HG02588 (cell line): ENCODE measurements around the gene MARCHF4.

Experiments
- ATAC-seq: cut with Tn5 transposase; IDR thresholded peaks from one replicate; pipeline ENCODE4 v1.9.1; 2021; ENCODE audit warnings: mild to moderate bottlenecking, moderate library complexity; ENCODE audit not compliant: unreplicated experiment

Gene MARCHF4, protein sequence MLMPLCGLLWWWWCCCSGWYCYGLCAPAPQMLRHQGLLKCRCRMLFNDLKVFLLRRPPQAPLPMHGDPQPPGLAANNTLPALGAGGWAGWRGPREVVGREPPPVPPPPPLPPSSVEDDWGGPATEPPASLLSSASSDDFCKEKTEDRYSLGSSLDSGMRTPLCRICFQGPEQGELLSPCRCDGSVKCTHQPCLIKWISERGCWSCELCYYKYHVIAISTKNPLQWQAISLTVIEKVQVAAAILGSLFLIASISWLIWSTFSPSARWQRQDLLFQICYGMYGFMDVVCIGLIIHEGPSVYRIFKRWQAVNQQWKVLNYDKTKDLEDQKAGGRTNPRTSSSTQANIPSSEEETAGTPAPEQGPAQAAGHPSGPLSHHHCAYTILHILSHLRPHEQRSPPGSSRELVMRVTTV

DNA sequence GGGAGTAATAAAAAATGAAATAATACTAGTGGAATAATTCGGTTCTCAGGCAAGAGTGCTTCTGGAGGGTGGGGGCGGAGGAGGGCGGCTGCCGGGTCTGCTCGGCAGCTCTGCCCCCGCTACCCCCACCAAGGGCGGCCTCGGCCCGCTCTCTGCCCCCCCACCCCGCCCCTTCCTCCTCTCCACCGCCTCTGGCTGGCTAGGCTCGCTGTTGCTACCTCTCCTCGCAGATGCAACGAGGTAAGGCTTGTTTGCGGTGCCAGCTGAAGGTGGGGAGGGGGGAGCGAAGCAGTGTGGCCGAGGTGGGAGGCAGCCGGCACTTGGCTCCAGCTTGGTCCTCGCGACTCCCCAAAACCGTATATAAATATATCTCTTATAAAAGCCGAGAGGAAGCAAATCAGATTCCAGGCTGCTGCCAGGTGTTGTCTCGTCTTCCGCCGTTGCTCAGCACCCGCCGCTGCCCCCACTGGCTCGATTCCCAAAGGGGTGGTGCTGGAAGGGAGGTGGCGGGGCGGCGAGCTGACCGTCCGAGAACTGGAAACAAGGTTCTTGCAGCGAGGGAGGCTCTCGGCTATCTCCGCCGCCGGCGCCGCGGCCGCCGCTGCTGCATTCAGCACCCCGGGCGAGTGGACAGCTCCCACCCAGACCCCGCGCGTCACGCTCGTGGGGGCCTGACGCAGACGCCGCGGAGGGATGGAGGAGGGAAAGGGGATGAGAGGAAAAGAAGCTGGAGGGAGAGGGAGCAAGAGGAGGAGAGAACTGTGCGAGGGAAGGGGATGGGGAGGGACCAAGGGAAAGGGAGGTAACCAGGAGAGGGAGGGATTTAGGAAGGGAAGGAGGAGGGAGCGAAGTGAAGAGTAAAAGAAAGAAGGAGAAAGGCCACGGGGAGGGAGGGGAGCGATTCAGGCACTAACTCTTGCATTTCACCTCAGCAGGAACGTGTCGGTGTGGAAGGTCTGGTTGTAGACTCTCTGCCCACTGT, at the start of gene MARCHF4:
Gene MARCHF4 (minus strand): TSS at position 763 of the 982 bp plus-strand sequence. CDS start 2,223 bp downstream, outside the sequence.
- ATAC-seq, result no peak

DNA sequence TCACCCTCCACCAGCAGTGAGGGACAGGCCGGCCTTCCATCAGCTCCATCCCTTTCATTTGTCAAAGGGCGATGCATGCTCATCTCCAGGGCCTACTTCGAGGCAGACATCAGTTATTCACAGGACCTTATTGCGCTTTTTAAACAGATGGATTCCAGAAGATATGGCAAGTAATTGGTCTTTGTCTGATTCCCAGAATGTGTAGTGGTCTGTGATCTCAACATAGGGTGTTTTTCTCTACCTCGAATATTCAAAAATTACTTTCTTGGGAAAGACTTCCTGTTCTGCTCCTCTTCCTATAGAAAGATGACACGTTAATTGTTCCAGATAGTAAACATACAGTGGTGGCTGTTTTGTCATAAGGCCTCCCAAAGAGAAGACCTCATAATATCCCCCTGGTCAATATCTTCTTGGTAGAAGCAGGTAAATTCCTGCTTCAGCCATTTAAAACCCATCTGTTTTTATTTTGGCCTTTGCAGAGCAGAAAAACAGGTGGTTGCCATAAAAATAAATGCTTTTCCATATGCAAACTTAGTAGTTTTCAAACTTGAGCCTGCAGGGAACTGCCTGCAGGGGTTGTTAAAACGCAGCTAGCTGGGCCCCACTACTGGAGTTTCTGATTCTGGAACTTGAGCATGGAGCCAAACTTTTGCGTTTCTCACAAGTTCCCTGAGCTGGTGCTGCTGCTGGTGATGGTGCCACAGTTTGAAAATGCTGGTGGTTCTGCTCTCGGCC, 48.3 kb upstream of the MARCHF4 start:
- no peak for ATAC-seq

DNA sequence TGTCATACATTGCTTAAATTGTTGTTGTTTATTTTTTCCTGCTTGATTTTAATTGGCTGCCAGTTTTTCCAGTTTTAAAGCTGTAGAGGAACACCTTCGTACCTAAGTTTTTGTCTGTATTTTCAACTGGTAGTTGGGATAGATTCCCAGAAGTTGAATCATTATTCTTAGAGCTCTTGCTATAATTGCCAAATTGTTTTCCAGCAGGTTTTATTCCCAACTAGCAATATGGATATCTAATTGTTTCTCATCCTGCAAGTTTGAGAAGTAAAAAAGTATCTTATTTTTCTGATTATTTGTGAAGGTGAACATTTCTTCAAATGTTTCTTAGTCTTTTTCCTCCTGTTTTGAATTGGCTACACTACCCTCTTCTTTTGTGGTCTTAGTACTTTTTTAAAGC, 46.7 kb upstream of the MARCHF4 start:
- ATAC-seq, result no peak

DNA sequence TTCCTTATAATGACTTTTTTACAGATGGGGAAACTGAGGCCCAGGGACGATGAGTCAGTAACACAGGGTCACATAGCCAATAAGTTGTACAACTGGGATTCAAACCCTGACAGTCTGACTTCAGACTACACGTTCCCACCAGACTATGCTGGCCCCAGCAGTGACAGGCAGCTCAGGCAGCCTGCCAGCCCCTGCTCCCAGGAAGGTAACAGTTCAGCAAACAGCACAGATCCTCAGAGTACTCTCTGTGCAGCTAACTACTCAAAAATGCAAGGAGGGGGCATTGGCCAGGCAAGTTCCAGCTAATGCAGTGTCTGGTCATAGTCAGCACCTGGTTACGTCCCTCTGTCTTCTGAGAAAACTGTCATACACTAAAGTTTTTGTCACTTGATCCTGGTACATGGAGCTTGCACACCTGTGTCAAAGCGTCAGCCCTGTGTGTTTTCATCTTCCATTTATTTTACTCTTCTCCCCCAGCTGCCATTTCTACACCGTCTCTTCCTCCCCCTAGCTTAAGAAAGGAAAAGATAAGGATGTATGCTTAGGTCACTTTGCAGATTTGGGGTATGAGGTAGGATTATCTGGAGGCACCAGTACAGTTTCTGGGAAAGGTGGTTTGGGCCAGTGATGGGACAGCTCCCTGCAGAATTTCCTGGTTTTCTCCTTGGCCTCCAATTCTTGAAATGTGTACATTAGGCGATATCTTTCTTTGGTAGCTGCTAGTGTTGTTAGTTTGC, 44.5 kb upstream of the MARCHF4 start:
- no peak for ATAC-seq

DNA sequence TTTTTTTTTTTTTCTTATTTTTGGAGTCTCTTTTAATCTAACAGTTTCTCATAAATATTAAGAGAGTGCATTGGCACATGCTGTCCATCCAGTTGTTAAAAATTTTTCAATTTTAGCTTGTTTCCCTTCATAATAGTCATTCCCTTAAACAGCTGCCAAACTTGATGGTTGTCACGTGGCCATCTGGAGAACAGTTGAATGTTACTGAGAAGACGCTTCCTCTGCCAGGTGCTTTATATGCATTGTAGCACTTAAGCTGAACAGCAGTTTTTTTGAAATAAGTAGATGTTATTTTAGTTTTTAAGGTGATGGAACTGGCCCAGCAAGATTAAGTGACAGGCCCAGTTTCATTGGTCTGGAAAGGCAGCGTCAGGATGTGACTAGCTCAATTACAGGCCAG, 43.3 kb upstream of the MARCHF4 start:
- no peak for ATAC-seq

DNA sequence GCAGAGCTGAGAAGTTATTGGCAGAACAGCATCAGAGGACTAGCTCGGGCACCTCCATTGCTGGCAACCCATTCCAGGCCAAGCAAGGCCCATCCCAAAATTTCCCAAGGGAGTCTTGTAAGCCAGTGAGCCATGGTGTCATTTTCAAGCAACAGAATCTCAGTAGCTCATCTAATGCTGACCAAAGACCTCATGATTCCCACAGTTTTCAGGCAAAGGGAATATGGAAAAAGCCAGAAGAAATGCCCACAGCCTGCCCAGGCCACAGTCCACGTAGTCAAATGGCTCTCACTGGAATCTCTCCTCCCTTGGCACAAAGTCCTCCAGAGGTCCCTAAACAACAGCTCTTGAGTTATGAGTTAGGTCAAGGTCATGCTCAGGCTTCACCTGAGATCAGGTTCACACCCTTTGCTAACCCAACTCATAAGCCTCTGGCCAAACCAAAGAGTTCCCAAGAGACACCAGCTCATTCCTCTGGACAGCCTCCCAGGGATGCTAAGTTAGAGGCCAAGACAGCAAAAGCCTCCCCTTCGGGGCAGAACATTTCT, 42.6 kb upstream of the MARCHF4 start:
- ATAC-seq, result no peak

DNA sequence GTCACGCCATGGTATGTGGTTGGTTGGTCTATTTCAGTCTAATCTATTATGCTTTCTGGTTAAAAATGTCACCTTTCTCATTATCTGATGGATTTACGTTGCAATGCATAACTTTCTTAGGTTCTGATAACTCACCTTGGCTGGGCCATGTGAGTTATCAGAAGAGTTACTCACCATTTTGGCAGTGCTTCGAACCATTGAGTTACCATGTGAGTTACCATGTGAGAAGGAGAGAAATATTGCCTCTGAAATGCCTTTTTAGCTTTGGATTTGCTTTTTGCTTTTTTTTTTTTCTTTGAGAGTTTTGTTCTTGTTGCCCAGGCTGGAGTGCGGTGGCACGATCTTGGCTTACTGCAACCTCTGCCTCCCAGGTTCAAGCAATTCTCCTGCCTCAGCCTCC, 41.6 kb upstream of the MARCHF4 start:
- ATAC-seq, result no peak

DNA sequence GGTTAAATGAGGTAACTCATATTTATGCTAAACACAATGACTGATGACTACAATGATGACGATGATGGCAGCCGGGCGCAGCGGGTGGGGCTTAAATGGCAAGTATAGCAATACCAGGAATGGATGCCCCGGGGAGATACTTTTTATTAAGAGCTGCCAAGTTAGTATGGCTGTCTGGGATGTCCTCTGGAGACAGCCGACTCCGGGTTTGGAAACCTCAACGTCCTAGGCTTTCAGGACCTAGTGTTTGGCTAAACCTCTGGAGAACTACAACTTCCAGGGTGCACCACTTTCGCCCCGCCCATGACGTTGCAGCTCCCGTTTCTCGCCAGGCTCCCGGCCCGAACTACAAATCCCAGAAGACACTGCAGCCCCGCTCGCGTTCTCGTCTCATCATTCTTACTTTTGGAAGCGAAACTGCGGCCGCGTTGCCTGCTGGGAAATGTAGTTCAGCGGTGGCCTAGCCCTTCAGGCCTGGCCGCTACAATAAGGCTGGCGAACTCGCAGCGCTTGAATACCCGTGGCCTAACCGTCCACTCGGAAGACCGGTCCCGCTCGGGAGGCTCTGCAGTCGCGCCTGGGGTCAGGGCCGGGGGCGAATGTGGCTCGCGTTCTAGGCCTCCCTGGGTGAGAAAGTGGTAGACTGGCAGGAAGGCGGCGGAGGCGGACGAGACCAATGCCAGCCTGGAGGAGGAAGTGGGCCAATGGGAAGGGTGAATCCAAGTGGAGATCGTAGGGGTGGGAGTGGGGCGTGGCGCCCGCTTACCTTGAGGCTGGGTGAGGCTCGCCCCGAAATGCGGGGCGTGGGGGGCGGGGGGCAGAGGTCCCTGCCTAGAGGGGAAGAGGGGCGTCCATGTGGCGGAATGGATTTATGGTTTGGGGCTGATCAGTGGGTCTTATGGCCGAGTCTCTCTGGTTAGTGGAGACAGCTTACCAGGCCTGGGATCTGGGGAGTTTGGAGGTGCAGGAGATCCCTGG, 40.0 kb upstream of the MARCHF4 start, which contains the start of gene SMARCAL1:
Gene SMARCAL1 (plus strand): TSS at position 463 of the 978 bp plus-strand sequence. CDS start 2,221 bp downstream, outside the sequence.
- peak; percentile 91 for ATAC-seq

DNA sequence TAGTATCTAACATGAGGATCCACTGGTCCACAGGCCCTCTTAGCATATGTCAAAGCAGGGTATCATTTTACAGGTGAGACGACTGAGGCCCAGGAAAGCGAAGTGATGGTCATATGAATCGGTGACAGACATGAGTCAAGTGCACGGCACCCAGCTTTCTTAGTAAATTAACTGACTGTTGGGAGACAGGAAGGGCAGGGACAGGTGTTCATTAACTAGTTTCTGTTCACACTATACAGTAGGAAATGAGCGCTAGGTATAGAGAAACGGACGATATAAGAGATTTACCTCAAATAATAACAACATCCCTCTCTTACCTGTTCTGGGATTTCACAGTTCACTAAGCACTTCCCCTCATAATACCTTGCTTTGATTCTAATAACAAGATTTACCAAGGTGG, 38.3 kb upstream of the MARCHF4 start:
- no peak for ATAC-seq

DNA sequence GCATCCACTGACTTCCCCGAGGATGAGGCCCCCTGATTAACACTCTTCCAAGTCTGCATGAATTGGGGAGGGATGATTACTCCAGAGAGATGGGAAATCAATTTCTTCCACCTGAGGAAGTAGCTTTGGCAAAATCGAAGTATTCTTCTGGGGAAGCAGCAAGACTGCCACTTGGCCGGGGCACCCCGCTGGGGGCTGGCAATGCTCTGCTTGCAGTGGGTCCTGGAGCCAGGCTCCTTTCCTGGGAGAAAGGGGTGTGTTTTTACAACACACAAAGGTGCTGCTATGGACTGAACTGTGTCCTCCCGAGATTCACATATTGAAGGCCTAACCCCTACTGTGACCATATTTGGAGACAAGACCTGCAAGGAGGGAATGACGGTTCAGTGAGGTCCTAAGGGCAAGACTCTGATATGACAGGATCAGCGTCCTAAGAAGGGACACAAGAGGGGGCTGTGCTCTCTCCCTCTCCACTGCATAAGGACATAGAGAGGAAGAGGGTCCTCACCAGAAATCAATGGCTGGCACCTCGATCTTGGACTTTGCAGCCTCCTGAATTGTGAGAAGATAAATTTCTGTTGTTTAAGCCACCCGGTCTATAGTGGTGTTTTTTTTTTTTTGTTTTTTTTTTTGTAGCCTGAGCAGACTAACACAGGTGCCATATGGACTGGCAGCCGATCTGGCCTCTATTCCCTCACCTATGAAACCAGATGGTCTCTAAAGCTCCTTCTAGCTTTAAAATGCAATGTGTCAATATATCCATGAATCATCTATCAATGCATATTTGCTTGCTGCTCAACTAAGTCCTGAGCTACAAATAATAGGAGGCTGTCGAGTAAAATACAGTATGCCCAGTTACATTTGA, 36.4 kb upstream of the MARCHF4 start:
- ATAC-seq, result no peak

DNA sequence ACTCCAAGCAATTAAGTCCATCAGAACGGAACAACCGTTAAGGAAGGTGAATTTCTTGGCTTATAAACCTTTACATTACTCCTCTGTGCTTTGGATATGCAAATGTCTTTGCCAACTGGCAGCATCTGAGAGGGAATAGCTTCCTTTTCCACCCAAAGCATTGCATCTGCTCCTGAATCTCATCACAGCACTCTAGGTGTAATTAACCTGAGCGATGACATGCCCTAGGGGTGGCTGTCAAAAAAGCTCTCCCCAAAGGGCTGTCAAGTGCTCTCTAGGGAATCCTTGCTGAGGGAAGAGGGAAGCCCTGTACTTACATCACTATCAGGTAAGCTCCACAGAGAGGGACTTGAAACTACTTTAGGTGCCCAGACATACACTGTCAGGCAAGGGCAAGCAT, 34.5 kb upstream of the MARCHF4 start:
- ATAC-seq, result no peak

DNA sequence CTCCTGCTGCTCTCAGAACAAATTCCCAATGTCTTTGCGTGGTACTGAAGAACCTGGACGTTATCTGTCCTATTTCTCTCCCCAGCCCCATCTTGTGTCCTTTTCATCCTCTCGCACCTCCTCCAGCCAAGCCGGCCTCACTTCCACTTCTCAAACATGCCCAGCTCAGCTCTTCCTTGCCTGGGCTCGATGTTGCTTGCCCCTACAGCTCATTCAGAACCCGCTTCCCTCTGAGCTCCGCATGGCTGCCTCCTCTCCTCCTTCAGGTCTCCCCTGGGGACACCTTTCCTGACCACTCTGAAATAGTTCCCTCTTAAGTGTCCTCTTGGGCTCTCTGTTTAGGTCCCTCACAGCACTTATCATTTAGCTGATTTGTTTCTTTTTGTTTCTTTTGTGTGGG, 33.3 kb upstream of the MARCHF4 start:
- ATAC-seq, result no peak

DNA sequence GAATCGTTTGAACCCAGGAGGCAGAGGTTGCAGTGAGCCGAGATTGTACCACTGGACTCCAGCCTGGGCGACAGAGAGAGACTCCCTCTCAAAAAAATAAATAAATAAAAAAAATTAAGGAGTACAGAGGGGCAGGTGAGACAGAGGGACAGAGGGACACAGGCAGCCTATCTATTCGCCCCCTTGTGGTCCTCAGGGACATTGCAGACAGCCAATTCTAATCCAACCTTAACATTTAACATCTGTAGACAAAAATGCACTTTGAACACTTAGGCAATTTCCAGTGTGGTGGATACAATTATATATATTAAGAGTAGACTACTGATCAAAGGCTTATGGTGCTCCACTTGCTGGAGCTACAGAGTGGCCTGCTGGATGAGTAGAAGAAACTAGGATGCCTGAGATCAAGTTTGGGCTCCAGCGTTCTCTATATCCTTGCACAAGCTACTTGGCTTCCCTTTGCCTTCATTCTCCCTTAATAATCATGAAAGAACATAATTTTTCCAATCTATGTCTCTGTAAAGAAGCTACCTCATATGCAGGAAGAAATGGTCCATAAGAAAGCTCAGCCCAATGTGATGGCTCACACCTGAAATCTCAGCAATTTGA, 31.8 kb upstream of the MARCHF4 start:
- no peak for ATAC-seq

DNA sequence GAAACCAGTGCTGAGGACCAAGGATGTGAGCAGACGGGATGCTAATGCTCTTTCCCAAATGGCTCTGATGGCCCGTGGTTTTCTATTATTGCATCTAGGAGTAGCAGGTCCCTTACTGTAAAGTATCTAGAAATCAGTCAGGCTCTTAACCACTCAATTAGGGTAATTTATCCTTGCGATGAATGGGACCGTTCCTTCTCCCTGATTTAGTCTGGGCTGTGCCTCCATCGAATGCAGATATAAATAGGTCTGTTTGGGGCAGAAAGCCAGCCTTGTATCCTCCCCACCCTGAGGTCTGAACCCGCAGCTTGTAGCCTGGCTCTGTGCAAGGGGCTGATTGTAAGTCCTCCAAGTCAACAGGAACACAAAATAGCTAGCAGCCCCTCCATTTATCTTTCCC, 30.5 kb upstream of the MARCHF4 start:
- ATAC-seq, result no peak

DNA sequence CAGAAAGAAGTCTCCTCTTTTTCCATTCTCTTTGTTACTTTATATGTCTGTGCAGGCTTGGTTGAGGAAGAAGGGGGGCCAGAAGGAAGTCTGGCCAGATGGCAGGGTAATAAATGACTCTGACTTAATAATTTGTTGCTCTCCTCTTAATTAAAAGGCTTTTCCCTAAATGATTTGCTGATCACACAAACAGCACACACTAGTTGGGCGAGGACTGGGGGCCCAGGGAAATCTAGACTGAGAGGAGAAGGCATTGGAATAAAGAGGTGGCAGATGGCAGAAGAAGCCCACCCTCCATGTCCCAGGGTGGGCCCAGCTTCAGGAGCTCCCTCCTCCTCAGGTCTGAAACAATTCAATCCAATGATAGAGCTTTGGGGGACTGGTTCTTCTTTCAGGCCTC, 27.3 kb upstream of the MARCHF4 start:
- no peak for ATAC-seq

DNA sequence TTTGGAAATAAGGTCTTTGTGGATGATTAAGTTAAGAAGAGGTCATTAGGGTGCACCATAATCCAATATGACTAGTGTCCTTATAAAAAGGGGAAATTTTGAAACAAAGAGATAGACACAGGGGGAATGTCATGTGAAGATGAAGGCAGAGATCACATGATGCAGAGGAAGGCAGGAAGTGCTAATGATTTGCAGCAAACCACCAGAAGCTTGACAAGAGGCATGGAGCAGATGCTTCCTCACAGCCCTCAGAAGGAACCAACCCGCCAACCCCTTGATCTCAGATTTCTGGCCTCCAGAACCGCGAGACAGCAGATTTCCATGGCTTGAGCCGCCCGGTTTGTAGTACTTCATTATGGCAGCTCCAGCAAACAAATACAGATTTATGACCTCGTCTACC, 22.6 kb upstream of the MARCHF4 start:
- ATAC-seq, result no peak
